Stimulated activated CD4-positive, alpha-beta T cell treated with anti-CD3 and anti-CD28 coated beads, Interleukin-4, amount 100 ng/mL, for 24 hours (primary cell): Measurements from ENCODE around the gene C2CD4D.
A peak's percentile ranks its signal among the peaks of the same experiment; 100 is the strongest.

ENCODE experiments used
- DNase-seq: peaks from one replicate; pipeline ENCODE4 v3.0.0-alpha.2; 2020

The C2CD4D gene

DNA sequence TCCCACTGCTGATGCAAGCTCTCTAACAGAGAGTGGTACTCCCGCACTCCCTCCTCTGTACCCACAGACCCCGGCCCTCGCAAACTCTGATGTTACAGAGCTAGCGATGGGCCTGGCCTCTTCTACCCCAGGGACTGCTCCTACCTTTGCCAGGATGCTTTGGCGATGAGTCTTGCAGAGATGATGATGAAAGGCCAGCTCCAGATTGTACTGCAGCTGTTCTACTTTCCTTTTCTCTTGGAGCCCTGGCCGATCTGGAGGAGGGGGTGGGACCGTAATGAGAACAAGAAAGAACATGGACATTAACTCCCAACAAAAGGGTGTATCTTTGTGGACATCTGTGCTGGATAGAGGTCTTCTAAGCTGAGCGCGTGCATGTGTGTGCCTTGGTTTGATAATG, 28.4 kb downstream of the C2CD4D start:
- no peak for DNase-seq

DNA sequence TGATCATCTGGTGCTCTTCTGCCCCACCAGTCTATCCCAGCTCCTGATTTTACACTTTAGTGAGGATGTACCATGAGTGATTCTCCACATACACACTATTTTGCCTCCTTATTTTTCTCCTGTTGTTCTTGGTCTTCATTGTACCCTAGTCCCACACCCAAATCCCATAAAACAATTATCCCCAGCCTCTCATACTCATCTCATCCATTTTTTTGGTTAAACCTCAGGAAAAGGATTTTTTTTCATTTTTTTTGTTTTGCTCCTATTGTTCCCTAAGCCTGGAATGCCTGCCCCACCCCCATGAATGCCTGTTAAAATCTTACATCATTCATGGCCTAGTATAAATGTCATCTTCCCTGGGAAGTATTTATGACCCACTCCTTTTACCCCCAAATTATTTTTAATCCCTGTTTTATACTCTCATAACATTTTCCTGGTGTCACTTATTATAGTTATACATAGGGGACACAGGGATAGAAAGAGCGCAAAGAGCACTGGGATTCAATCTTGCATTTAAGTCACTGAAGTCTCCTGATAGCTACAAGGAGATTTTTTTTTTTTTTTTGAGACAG, 29.5 kb downstream of the C2CD4D start:
- DNase-seq = no peak

DNA sequence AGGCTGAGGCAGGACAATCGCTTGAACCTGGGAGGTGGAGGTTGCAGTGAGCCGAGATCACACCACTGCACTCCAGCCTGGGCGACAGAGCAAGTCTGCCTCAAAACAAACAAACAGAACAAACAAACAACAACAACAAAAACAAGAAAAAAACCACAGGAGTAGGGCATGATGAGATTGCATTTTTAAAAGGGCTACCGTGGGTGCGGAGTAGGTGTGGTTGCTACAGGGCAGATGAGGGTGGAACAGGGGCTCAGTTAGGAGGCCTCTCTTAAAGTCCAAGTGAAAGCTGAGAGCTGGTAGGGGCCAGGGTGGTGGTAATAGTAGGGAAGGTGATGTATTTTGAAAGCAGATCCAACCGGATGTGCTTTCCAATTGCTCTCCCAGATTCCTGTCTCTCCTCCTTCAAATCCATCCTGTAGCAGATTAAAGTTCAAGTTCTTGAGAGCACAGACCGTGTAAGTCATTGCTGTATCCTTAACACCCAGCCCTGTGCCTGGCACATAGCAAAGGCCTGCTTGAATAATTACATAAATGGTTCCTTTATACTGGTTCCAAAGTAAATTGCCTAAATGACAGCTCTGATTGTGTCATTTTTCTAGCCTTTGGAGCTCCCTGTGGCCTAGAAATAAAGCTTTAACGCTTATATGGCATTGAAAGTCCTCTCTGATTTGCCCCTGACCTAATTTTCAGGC, 30.2 kb downstream of the C2CD4D start:
- no peak for DNase-seq

DNA sequence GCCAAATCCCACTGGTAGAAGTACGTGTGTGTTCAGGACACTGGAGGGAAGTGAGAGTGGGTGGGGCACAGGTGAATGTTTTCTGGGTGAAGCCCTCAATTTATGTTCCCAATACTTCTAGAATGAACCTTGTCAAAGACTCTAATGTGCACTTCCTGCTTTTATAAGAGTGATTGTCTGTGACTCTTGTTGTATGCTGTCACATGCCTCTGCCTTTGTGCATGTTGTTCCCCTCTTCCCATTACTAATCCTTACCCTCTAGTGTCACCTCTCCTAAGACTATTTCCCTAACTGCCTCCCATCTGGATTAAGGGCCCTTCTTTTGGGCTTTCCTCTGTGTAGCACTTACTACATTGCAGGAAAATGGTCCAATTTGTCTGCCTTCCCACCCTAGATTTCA, 31.9 kb downstream of the C2CD4D start:
- DNase-seq = no peak

DNA sequence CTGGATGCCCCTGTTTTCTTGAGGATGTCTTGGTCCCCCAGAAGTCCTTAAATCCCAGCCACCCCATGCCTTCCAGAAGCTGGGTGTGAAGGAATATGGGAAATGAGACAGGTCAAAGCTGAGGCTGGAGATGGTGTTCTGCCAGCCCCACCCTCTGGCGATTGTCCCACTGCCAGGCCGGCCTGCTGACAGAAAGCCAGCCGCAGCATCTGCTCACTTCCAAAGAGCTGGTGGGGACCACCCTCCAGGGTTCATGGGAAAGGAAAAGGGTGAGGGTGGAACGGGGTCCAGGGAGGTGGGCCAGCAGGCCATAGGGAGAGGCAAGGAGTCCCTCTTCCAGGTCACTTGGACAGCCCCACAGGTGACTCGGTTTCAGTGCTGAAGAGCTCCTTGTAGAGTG, 32.5 kb downstream of the C2CD4D start:
- no peak for DNase-seq

DNA sequence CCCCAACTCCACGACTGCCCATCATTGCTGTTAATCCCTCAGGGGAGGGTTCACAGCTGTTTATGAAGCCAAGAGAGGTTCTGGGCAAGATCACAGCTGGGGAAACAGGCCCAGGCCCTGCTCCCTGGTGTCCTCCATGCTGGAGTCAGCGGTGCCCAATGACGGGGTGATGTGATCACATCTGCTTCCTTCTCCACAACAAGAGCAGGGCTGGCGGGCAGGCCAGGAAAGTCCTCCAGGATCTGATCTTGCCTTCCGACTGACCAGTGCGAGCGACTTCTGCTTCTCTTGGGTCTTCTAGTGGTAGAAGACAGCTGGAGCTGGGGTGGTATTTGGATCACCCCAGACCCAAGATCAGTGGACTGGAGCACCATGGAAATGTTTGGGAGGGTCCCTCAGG, 33.5 kb downstream of the C2CD4D start:
- DNase-seq = no peak

DNA sequence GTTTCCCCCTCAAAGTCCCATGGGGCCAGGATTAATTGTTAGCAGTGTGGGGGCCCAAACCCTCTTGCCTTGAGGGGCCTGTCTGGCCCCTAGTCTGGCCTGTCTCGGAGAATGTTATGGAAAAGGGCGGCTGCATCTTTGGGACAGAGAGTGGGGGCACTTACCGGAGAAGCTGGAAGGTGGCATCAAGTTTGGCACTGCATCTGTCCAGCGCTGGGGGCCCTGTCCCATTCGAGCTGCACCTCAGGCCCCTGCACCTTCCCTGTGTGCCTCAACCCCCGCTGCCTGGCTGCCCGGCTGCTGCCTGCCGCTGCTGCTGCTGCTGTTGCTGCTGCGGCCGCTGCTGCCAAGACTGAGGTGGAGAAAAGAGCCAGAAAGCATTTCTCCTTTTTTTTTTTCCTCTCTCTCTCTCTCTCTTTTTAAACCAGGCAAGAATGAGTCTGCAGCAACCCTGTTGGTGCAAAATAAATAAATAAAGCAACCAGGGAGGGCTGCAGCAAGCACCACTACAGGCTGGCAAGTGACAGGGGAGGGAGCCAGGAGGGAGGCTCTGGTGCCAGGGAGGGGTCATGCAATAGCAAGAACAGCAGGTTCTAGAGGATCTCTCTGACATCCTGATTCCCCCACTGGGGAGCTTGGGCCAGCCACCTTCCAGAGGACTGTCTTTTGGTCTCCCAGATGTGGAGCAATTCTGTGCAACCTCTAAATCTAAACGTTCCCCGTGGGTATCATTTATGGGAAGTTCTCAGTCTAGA, 34.4 kb downstream of the C2CD4D start, which contains the start of gene LINGO4:
Gene LINGO4 (minus strand): TSS at position 354 of the 755 bp plus-strand sequence. CDS start 2,715 bp downstream, outside the sequence.
- no peak for DNase-seq

DNA sequence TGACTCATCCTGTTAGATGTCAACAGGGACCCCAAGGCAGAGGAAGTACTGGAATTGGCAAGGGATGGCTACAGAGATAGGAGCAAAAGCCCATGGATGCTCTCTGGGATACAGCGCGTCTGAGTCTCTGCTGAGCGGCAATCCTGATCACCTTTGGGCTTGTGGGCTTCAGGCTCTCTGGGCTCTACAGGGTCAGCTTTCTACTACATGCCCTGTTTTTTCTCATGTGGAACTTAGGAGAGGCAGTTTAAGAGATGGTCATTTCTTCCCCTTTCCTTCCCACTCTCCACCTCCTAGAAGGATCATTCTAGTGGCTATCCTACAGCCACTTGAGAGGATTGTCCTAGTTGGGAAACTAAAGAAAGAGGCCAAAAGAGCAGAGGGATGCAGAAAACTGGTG, 35.7 kb downstream of the C2CD4D start:
- no peak for DNase-seq

DNA sequence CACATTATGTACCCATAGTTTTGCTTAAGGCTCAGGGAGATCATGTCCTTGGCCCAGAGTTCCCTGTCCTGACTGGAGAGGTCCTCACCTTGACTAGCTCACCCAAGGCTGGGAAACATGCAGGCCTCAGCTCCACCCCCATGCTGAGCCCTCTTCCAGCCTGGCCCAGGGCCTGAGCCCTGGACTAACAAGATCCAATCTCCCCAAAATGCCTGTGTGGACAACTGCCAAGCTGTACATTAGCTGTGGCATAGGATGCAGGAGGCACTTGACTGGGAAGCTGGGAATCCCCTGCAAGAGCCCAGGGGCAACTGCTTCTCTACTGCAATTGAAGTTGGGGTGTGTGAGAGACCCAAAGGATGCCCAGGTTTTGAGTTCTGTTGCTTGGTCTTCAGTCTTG, 36.5 kb downstream of the C2CD4D start:
- no peak for DNase-seq

DNA sequence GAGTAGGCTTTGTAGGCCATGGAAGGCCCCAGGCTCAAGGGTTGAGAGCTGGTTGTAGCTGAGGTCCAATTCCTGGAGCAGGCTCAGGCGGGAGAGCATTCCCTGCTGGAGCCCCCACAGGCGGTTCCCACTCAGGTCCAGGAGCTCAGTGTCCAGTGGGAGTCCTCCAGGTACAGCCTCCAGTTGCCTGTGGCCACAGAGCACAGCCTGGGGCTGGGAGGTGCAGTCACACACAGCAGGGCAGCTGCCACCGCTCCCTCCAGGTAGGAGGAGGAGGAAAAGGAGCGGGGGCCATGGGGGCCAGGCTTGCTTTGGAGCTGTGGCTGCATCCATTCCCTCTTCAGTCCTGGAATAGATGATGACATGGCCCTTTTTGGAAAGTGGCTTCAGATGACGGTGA, 37.2 kb downstream of the C2CD4D start:
- no peak for DNase-seq

DNA sequence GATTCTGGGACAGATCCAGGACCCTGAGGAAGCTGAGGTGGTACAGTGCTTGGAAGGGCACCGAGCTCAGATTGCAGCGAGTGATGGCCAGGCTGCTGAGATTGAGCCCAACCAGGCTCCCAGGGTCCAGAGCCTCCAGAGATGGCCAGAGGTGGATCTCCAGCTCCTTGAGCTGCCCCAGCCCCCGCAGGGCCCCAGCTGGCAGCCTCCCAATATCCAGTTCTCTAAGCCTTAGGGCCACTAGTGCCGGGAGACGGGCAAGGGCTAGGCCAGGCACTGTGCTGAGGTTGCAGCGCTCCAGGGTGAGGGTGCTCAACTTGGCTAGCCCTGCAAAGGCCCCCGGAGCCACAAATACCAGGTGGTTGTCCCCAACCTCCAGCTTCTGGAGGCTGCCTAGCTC, 37.8 kb downstream of the C2CD4D start:
- DNase-seq = no peak

DNA sequence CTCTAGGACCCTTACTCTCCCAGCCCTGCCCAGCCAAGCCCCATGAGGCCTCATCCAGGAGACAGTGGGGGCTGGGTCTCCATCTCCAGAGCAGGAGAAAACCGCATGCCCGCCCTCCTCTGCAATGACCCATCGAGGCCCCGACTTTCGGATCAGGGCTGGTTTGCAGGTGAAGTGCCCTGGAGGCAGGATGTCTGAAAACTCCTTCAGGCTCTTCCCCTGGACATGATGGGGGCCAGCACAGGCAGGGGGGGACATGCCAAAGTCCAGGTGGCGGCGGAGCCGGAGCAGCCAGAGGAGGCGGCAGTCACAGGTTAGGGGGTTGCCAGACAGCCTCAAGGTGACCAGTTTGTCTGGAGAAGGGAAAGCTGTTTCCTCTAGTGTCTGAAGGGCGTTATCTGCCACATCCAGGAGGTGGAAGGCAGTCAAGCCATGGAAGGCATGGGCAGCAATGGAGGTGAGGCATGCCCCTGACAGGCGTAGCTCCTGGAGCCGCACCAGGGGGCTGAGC, 38.3 kb downstream of the C2CD4D start:
- no peak for DNase-seq

DNA sequence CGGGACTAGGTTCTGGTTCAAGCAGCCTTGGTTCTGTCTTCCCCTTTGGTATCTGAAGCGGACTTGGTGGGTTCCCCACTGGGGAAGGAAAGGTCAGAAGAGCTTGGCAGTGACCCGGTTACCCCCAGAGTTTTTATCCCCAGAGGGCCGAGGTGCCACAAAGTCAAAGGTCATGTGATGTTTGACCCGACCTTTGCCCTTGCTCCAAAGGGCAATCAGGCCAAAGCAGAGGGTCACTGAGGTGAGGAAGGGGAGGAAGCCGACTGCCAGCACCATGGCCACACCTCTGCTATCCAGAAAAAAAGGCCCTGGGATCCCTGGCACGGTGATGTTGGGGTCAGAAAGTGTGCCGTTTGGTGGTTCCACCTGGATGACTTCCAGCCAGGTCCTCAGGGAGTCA, 38.8 kb downstream of the C2CD4D start:
- DNase-seq = no peak

DNA sequence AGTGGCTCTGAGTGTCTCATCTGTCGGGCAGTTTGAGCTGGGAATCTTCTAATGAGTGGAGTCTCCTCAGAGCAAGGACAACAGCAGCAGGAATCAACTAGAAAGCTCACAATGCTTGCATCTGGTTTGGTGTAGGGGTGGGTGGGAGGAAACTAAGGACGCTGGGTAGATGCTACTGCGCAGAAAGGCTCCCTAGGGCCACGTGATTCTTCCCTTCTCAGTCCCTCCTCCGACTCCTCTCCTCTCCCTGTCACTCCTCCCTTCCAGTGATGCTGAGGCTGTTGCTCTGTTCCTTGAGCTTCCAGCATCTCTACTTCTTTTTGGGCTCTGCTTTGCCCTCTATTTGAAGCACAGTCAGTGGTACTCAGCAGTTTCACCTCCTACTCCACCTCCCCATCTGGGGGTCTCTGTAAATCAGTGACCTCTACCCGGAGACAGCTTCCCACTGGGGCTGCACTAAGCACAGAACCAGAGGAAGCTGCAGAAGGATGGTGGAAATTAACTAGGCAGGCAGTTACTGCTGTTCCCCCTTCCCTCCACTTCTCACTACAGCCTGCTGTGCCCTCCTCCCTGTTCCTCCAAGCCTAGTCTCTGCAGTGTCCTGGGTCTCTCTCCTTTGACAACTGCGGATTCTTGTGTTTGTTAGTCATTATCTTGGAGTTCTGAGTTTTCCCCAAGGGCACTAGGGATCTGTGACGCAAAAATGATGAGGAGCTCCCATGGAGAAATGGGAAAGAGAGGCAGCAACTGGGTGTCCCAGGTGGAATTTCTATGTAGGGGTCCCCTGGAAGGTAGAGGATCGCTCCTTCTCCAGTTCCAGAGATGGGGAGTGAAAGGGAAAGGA, 40.2 kb downstream of the C2CD4D start:
- no peak for DNase-seq

DNA sequence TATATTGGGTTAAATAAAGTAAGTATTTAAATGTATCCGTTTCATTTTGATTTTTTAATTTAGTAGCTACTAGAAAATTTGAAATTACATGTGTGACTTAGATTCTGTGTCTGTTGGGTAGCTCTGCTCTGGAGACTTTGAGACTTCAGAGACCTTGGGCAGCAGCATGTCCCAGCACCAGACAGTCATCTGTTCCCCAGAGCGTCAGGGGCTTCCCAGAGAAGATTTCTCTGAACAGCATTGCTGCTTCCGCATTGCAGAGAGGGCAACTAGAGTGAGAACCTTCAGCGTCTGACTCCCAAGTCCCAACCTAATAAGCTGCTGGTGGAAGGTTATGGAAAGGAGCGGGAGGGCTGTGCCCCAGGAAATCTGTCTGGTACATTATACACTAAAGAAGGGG, 41.0 kb downstream of the C2CD4D start:
- DNase-seq = no peak

DNA sequence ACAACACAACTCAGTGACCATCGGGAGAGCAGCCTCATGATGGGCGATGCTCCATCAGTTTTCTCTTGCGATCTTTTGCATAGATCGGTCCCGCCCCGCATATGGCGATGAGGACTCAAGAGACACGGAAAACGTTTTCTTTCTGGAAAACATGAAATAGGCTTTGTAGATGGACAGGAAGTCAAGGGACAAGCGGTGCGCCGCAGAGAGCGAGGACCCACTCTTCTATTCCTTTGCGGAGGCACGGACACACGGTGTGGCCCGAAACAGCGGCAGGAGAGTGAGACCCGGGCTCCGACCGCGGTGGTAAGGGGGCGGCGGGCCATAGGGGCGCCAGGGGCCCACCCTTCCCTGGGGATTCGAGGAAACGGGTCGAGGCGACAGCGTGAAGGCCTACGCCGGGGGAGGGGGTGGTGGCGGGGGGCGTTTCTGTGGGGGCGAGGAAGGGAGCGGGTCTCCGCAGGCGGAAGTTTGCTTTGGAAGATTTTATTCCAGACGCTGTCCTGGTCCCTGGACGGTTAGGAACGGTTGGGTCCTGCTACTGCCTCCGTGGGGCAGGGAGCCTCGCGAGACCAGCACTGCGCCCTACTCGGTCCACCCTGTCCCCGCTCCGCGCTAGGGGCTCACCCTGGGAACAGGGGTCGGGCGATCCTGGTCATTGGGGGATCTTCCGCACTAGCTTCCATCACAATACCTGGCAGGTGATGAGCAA, 48.5 kb downstream of the C2CD4D start:
- DNase-seq = no peak

DNA sequence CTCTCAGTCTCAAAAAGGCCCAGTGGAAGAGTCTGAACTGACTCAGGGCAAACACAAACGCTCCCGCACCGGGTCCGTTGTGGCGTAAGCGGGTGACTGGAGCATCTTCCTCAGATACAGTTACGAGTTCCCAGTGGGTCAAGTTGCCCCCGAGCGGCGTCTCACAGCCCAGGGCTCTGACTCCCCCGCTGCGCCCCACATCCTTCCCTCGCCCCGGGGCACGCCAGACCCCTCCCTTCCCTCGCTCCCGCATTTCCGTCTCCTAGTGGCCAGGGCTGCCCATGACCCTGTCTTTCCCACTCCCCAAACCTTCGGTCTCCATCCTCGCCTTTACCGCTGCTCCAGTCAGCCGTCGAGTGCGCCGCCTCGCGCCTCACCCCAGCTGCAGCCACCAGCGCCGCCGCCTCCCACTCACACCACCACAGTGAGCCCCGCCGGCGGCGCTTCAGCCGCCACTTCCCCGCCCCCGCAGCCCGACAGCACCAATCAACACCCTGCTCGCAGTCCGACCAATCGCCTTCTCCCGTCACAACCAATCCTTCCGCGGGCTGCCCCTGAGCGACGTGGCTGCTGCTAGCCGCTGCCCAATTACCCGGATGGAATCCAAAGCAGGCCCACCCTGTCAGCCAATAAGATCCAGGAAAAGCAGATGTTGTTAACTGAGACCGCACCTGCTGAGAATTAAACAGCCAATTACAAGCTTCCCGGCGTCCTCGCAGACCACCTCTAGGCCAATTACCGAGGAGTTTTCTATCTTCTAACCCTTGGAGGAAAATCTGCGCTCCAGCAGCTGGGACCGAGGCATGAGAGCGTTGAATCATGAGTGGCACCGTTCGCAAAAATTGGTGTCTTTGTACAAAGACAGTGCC, 49.3 kb downstream of the C2CD4D start, which contains the start of gene TDRKH:
Gene TDRKH (minus strand): TSS at position 430 of the 869 bp plus-strand sequence. CDS start 7,478 bp downstream, outside the sequence.
- peak; percentile 99 for DNase-seq
